Liver (tissue), 9 donors: ENCODE results near the gene SLC39A1. TPM values are rescaled to one million over a fixed set of nuclear protein-coding genes. Genes with fewer than 3 reads are reported as not detected.
"Not testable (repeated sequence)": the region's sequence is repeated elsewhere in the genome, so short reads cannot be mapped to it uniquely, and the experiment has no call there.

ENCODE experiments used
- DNase-seq: peaks from one replicate; pipeline ENCODE4 v3.0.0-alpha.2; 2017; ENCODE audit warnings: low spot score
- H3K27ac ChIP-seq, 2 donors: one replicate each; pipeline ENCODE4 v1.7.0; 2013; ENCODE audit warnings: inconsistent platforms in 2 of 2, low read length in 2 of 2, control low read depth in 1 of 2, low read depth in 1 of 2, mild to moderate bottlenecking in 1 of 2
- H3K27me3 ChIP-seq, 4 donors: one replicate each; pipeline versions ENCODE4 v1.6.1 to v1.7.0; 2013; ENCODE audit warnings: low read length in 3 of 4, inconsistent platforms in 1 of 4, mild to moderate bottlenecking in 1 of 4, moderate library complexity in 1 of 4; ENCODE audit not compliant: control insufficient read depth in 4 of 4, insufficient read depth in 4 of 4
- H3K36me3 ChIP-seq, 4 donors: one replicate each; pipeline versions ENCODE4 v1.6.1 to v1.7.0; 2013; ENCODE audit warnings: low read length in 3 of 4, mild to moderate bottlenecking in 3 of 4, low read depth in 1 of 4, moderate library complexity in 1 of 4; ENCODE audit not compliant: control insufficient read depth in 4 of 4, insufficient read depth in 3 of 4
- H3K4me1 ChIP-seq, 4 donors: one replicate each; pipeline versions ENCODE4 v1.6.1 to v1.7.0; 2013; ENCODE audit warnings: low read length in 3 of 4, mild to moderate bottlenecking in 3 of 4, moderate library complexity in 1 of 4; ENCODE audit not compliant: control insufficient read depth in 4 of 4, insufficient read depth in 4 of 4
- H3K4me3 ChIP-seq, 3 donors: one replicate each; pipeline versions ENCODE4 v1.6.1 to v1.7.0; 2013; ENCODE audit warnings: low read length in 3 of 3, control low read depth in 1 of 3, low read depth in 1 of 3, mild to moderate bottlenecking in 1 of 3
- H3K9ac ChIP-seq, 2 donors: one replicate each; pipeline ENCODE4 v1.7.0; 2013; ENCODE audit warnings: low read length in 2 of 2, mild to moderate bottlenecking in 2 of 2, moderate library complexity in 2 of 2, control low read depth in 1 of 2, low read depth in 1 of 2
- H3K9me3 ChIP-seq, 4 donors: one replicate each; pipeline versions ENCODE4 v1.6.1 to v1.7.0; 2013; ENCODE audit warnings: low read length in 3 of 4; ENCODE audit not compliant: control insufficient read depth in 4 of 4
- CTCF ChIP-seq: fragments of 150-350 bp; IDR thresholded peaks from 2 replicates; pipeline ENCODE4 v1.5.1; 2017; ENCODE audit warnings: improper control_type of control experiment, low read depth, low read length; ENCODE audit not compliant: missing input control
- EGR1 ChIP-seq, 2 donors: IDR thresholded peaks; 2 replicates each; pipeline ENCODE4 v1.6.1; 2016 to 2018; ENCODE audit warnings: antibody characterized with exemption in 2 of 2, low read depth in 2 of 2
- HNF4G ChIP-seq: IDR thresholded peaks from 2 replicates; pipeline ENCODE4 v1.6.1; 2016; ENCODE audit warnings: antibody characterized with exemption
- JUND ChIP-seq, 2 donors: IDR thresholded peaks; 2 replicates each; pipeline ENCODE4 v1.6.1; 2016; ENCODE audit warnings: antibody characterized with exemption in 2 of 2
- NR2F2 ChIP-seq: IDR thresholded peaks from 2 replicates; pipeline ENCODE4 v1.6.1; 2016; ENCODE audit warnings: antibody characterized with exemption
- RXRA ChIP-seq, 2 donors: IDR thresholded peaks; 2 replicates each; pipeline ENCODE4 v1.6.1; 2017 to 2018; ENCODE audit warnings: antibody characterized with exemption in 2 of 2, mild to moderate bottlenecking in 1 of 2
- SP1 ChIP-seq: IDR thresholded peaks from 2 replicates; pipeline ENCODE4 v1.6.1; 2018; ENCODE audit warnings: antibody characterized with exemption, mild to moderate bottlenecking
- WGBS: extraction: QIAGEN DNeasy Blood & Tissue Kit; methylation state at CpG from one replicate; pipeline ENCODE4 v1.1.7; 2013; 5-methylcytosine and 5-hydroxymethylcytosine counted together
- polyA plus RNA-seq, 2 donors: library from polyadenylated mRNA; stranded (reverse) in 1 of 2; unstranded in 1 of 2; fragments of 200-250 nt in 1 of 2; fragments of >200 nt in 1 of 2; fragmentation: Nextera tagmentation in 1 of 2; extraction: Ambion mirVana in 1 of 2; gene quantifications; one replicate each; pipeline versions ENCODE4 v1.2.1 to v1.2.3, GENCODE V29; 2013 to 2015
- total RNA-seq, 2 donors: library from RNA; depleted of rRNA; stranded (reverse); fragments of >200 nt; gene quantifications; one replicate each; pipeline ENCODE4 v1.2.3, GENCODE V29; 2014
- TF ChIP-seq, protein P1 (sequence below): IDR thresholded peaks from 2 replicates; pipeline ENCODE4 v1.6.1; 2016; ENCODE audit warnings: antibody characterized with exemption
- TF ChIP-seq, protein P2 (sequence below): IDR thresholded peaks from 2 replicates; pipeline ENCODE4 v1.6.1; 2016; ENCODE audit warnings: antibody characterized with exemption
- TF ChIP-seq, protein P3 (sequence below): IDR thresholded peaks from 2 replicates; pipeline ENCODE4 v1.6.1; 2016; ENCODE audit warnings: antibody characterized with exemption
- donor health status: healthy.
- donor health status: healthy.
- donor health status: healthy.
- donor health status: healthy.
- donor health status: healthy.

Gene SLC39A1
- total and polyA plus RNA-seq, 4 donors, result 38.8 to 70.3 (median 54.6) TPM

GRCh38 chr1:154006136-154006535, 42.8 kb upstream of the SLC39A1 start (continued):
- TF ChIP-seq, protein P1, sequence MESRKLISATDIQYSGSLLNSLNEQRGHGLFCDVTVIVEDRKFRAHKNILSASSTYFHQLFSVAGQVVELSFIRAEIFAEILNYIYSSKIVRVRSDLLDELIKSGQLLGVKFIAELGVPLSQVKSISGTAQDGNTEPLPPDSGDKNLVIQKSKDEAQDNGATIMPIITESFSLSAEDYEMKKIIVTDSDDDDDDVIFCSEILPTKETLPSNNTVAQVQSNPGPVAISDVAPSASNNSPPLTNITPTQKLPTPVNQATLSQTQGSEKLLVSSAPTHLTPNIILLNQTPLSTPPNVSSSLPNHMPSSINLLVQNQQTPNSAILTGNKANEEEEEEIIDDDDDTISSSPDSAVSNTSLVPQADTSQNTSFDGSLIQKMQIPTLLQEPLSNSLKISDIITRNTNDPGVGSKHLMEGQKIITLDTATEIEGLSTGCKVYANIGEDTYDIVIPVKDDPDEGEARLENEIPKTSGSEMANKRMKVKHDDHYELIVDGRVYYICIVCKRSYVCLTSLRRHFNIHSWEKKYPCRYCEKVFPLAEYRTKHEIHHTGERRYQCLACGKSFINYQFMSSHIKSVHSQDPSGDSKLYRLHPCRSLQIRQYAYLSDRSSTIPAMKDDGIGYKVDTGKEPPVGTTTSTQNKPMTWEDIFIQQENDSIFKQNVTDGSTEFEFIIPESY, result no peak

GRCh38 chr1:154000420-154000819, 37.1 kb upstream of the SLC39A1 start:
- Histone ChIP-seq H3K4me1 (peaks cover 0 to 5% (median 2%) of the 10 kb centered on the region in 4 donors), H3K27me3 (no peaks in the 10 kb centered on the region), H3K4me3 (no peak overlapping the region), H3K9ac (no peak overlapping the region), H3K36me3 (peaks cover 0 to 4% (median 1%) of the 10 kb centered on the region in 4 donors), H3K27ac (no peak overlapping the region), H3K9me3 (no peaks in the 10 kb centered on the region)
- WGBS, result 93% methylated on average over 4 of the region's 4 CpGs
- TF ChIP-seq JUND (IDR thresholded peaks at IDR 0.05) (no peak), HNF4G (no peak), SP1 (no peak), EGR1 (IDR thresholded peaks at IDR 0.05; ENCODE audit: low read depth in 2 of 2) (no peak), NR2F2 (no peak), RXRA (IDR thresholded peaks at IDR 0.05) (no peak), CTCF (no peak)
- TF ChIP-seq, protein P2, sequence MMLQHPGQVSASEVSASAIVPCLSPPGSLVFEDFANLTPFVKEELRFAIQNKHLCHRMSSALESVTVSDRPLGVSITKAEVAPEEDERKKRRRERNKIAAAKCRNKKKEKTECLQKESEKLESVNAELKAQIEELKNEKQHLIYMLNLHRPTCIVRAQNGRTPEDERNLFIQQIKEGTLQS, result no peak
- TF ChIP-seq, protein P1, result no peak
- TF ChIP-seq, protein P3, sequence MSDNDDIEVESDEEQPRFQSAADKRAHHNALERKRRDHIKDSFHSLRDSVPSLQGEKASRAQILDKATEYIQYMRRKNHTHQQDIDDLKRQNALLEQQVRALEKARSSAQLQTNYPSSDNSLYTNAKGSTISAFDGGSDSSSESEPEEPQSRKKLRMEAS, result no peak
- DNase-seq, result no peak

- not testable (repeated sequence) for H3K27me3 ChIP-seq, DNase-seq, H3K9me3 ChIP-seq, H3K9ac ChIP-seq, H3K4me3 ChIP-seq
- peaks cover 2 to 25% (median 19%) of the 10 kb centered on the region in 4 donors for H3K36me3 ChIP-seq
- peaks cover 1 to 15% (median 6%) of the 10 kb centered on the region in 4 donors for H3K4me1 ChIP-seq
- WGBS, result 98% methylated on average over 10 of the region's 10 CpGs
- H3K27ac ChIP-seq, result peak overlapping the region; percentile 72 to 74
Observed at GRCh38 chr1:153996882-153997281, 33.5 kb upstream of the SLC39A1 start.
